ENCODE results near the gene TMEM202.

DNA sequence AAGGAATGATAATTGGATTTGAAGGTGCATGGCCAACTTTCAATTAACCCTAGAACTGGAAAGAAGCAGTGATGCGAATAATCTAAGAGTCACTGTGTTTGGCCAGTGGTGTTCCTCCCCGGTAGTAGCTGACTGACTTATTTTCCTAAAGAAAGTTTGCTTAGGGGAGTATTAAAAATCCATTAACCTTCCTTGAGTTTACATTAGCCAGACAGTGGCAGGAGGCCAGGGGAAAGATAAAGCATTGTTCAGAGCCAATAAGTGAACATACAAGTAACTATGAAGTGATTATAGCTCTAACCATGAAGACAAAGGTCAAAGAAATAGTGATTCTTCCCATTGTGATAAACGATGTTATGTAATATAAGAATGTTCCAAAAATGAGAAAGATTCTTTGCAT lies 8.9 kb upstream of the TMEM202 start:
- TF ChIP-seq, protein P1, sequence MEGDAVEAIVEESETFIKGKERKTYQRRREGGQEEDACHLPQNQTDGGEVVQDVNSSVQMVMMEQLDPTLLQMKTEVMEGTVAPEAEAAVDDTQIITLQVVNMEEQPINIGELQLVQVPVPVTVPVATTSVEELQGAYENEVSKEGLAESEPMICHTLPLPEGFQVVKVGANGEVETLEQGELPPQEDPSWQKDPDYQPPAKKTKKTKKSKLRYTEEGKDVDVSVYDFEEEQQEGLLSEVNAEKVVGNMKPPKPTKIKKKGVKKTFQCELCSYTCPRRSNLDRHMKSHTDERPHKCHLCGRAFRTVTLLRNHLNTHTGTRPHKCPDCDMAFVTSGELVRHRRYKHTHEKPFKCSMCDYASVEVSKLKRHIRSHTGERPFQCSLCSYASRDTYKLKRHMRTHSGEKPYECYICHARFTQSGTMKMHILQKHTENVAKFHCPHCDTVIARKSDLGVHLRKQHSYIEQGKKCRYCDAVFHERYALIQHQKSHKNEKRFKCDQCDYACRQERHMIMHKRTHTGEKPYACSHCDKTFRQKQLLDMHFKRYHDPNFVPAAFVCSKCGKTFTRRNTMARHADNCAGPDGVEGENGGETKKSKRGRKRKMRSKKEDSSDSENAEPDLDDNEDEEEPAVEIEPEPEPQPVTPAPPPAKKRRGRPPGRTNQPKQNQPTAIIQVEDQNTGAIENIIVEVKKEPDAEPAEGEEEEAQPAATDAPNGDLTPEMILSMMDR (conservative IDR thresholded peaks at IDR 0.05 in 1 of 2, IDR thresholded peaks at IDR 0.05 in 1 of 2; ENCODE audit: low read depth in 1 of 2, low read length in 2 of 2): no peak
- no peak for TF ChIP-seq EZH2 (IDR thresholded peaks at IDR 0.05; ENCODE audit: low read length, missing control alignments)

Data from fibroblast of lung (primary cell).